HCT116 (cell line): ENCODE results near the gene CDKL5. TPM values are rescaled to one million over a fixed set of nuclear protein-coding genes. Genes with fewer than 3 reads are reported as not detected.

Experiments
- ATAC-seq: fragments of 200-7000 bp; cut with Tn5 transposase; 2 replicates; pipeline ENCODE4 v1.9.1; 2020; ENCODE audit warnings: mild to moderate bottlenecking, moderate library complexity
- BruUV-seq: library from RNA; stranded (reverse); fragments of 400-500 nt; replicated peaks from 2 replicates; lab custom pipeline; 2021; lab: Mats Ljungman, UMichigan
- CTCF ChIA-PET: fragments of 300-600 bp; sonication (Branson Sonifier 250); formaldehyde crosslinking; loops from one replicate; lab custom pipeline; 2021; ENCODE audit warnings: antibody characterized with exemption; lab: Charles Lee
- POLR2A ChIA-PET: fragments of 300-600, 350-600 bp; sonication (Branson Sonifier 250); formaldehyde crosslinking; loops from one replicate; lab custom pipeline; 2021; ENCODE audit warnings: antibody characterized with exemption; lab: Charles Lee
- RAD21 ChIA-PET, 2 experiments: fragments of 300-600 bp; sonication (Branson Sonifier 250); formaldehyde crosslinking; loops; one replicate each; lab custom pipeline; 2023; ENCODE audit warnings: low total read pairs in 2 of 2; ENCODE audit not compliant: uncharacterized antibody in 2 of 2, unreplicated experiment in 2 of 2, low non-redundant PET in 1 of 2; lab: Charles Lee
- DNase-seq: peaks from one replicate; pipeline ENCODE4 v3.0.0-alpha.2; 2010; ENCODE audit warnings: low read depth, low spot score
- H2AFZ ChIP-seq: fragments of 200-600 bp; shearing (Covaris generic), sonication (generic); 2 replicates; pipeline ENCODE4 v1.6.1; 2017; ENCODE audit warnings: low read depth, mixed run types, mixed read lengths, antibody characterized with exemption, low read length; ENCODE audit not compliant: poor library complexity, severe bottlenecking
- H3K27ac ChIP-seq: 2 replicates; pipeline ENCODE4 v1.5.1; 2012; ENCODE audit warnings: low read depth, low read length
- H3K27me3 ChIP-seq: fragments of 200-600 bp; sonication (generic); 2 replicates; pipeline ENCODE4 v1.6.1; 2016; ENCODE audit warnings: mixed run types, low read length, mixed read lengths; ENCODE audit not compliant: insufficient read depth
- H3K36me3 ChIP-seq, 2 experiments: fragments of 200-500 bp in 1 of 2; fragments of 200-600 bp in 1 of 2; sonication (Bioruptor generic) in 1 of 2; sonication (generic) in 1 of 2; 2 replicates each; pipeline versions ENCODE4 v1.5.1 to v1.6.1; 2014 to 2016; ENCODE audit warnings: low read length in 2 of 2, inconsistent platforms in 1 of 2, mixed read lengths in 1 of 2, mixed run types in 1 of 2; ENCODE audit not compliant: insufficient read depth in 2 of 2, control insufficient read depth in 1 of 2
- H3K4me1 ChIP-seq, 2 experiments: fragments of 200-600 bp in 1 of 2; sonication (generic) in 1 of 2; 2 replicates each; pipeline versions ENCODE4 v1.5.1 to v1.6.1; 2012 to 2017; ENCODE audit warnings: low read length in 2 of 2, inconsistent platforms in 1 of 2, mild to moderate bottlenecking in 1 of 2, mixed read lengths in 1 of 2, mixed run types in 1 of 2, moderate library complexity in 1 of 2; ENCODE audit not compliant: insufficient read depth in 2 of 2, control insufficient read depth in 1 of 2
- H3K4me2 ChIP-seq: fragments of 200-600 bp; sonication (generic); 2 replicates; pipeline ENCODE4 v1.6.1; 2017; ENCODE audit warnings: mixed run types, low read length, mixed read lengths
- H3K4me3 ChIP-seq, 2 experiments: fragments of 200-600 bp in 1 of 2; sonication (generic) in 1 of 2; replicated peaks in 1 of 2; 2 replicates each; pipeline ENCODE4 v1.5.1; 2011 to 2016; ENCODE audit warnings: low read length in 2 of 2, control low read depth in 1 of 2, low read depth in 1 of 2, mild to moderate bottlenecking in 1 of 2, mixed read lengths in 1 of 2, mixed run types in 1 of 2
- H3K79me2 ChIP-seq: fragments of 200-600 bp; sonication (generic); 2 replicates; pipeline ENCODE4 v1.6.1; 2017; ENCODE audit warnings: mild to moderate bottlenecking, mixed run types, low read length, moderate library complexity, mixed read lengths; ENCODE audit not compliant: insufficient read depth
- H3K9ac ChIP-seq: fragments of 200-600 bp; sonication (generic); 2 replicates; pipeline ENCODE4 v1.6.1; 2016; ENCODE audit warnings: low read length, mixed read lengths
- H3K9me2 ChIP-seq: fragments of 200-600 bp; sonication (generic), shearing (Covaris generic); 2 replicates; pipeline ENCODE4 v1.6.1; 2017; ENCODE audit warnings: mixed run types, mild to moderate bottlenecking, moderate library complexity; ENCODE audit not compliant: insufficient read depth
- H3K9me3 ChIP-seq, 2 experiments: fragments of 200-500 bp in 1 of 2; fragments of 200-600 bp in 1 of 2; sonication (Bioruptor generic) in 1 of 2; sonication (generic) in 1 of 2; 2 replicates each; pipeline ENCODE4 v1.6.1; 2014 to 2017; ENCODE audit warnings: low read length in 2 of 2, mixed read lengths in 2 of 2, inconsistent platforms in 1 of 2, low read depth in 1 of 2, mild to moderate bottlenecking in 1 of 2, mixed run types in 1 of 2, moderate library complexity in 1 of 2; ENCODE audit not compliant: control insufficient read depth in 1 of 2, insufficient read depth in 1 of 2
- H4K20me1 ChIP-seq: fragments of 200-600 bp; sonication (generic), shearing (Covaris generic); 2 replicates; pipeline ENCODE4 v1.6.1; 2017; ENCODE audit warnings: mixed run types, mild to moderate bottlenecking, moderate library complexity; ENCODE audit not compliant: insufficient read depth
- CEBPB ChIP-seq: IDR thresholded peaks from 2 replicates; pipeline ENCODE4 v1.6.1; 2012; ENCODE audit warnings: low read depth
- CTCF ChIP-seq, 3 experiments: fragments of 200-600 bp in 1 of 3; sonication (generic) in 1 of 3; IDR thresholded peaks in 2 of 3; conservative IDR thresholded peaks in 1 of 3; 2 replicates each; pipeline ENCODE4 v1.5.1; 2012 to 2017; ENCODE audit warnings: low read depth in 2 of 3, low read length in 2 of 3, antibody characterized with exemption in 1 of 3, borderline replicate concordance in 1 of 3, control low read depth in 1 of 3, mild to moderate bottlenecking in 1 of 3, mixed read lengths in 1 of 3, mixed run types in 1 of 3, moderate library complexity in 1 of 3; ENCODE audit not compliant: insufficient read depth in 1 of 3
- EGR1 ChIP-seq: IDR thresholded peaks from 2 replicates; pipeline ENCODE4 v1.6.1; 2012; ENCODE audit warnings: low read depth
- ELF1 ChIP-seq: IDR thresholded peaks from 2 replicates; pipeline ENCODE4 v1.6.1; 2012; ENCODE audit warnings: low read depth, borderline replicate concordance
- EZH2 ChIP-seq: fragments of 200-600 bp; sonication (generic); IDR thresholded peaks from 2 replicates; pipeline ENCODE4 v1.6.1; 2017; ENCODE audit warnings: antibody characterized with exemption, mixed run types
- FOSL1 ChIP-seq: IDR thresholded peaks from 2 replicates; pipeline ENCODE4 v1.6.1; 2012; ENCODE audit warnings: low read depth
- JUND ChIP-seq: IDR thresholded peaks from 2 replicates; pipeline ENCODE4 v1.6.1; 2012
- MAX ChIP-seq: IDR thresholded peaks from 2 replicates; pipeline ENCODE4 v1.6.1; 2012
- POLR2AphosphoS5 ChIP-seq: IDR thresholded peaks from 2 replicates; pipeline ENCODE4 v1.6.1; 2011; ENCODE audit warnings: mild to moderate bottlenecking, low read depth, low read length, moderate library complexity
- SIN3A ChIP-seq: IDR thresholded peaks from 2 replicates; pipeline ENCODE4 v1.6.1; 2012; ENCODE audit warnings: low read depth
- SP1 ChIP-seq: IDR thresholded peaks from 2 replicates; pipeline ENCODE4 v1.6.1; 2012; ENCODE audit warnings: low read depth
- SRF ChIP-seq: IDR thresholded peaks from 2 replicates; pipeline ENCODE4 v1.6.1; 2012; ENCODE audit warnings: low read depth
- YY1 ChIP-seq: IDR thresholded peaks from 2 replicates; pipeline ENCODE4 v1.6.1; 2011; ENCODE audit warnings: low read length, low read depth, moderate library complexity, mild to moderate bottlenecking; ENCODE audit not compliant: insufficient replicate concordance; ENCODE audit errors: extremely low read depth
- intact Hi-C: fragments of 100-400 bp; cut with micrococcal nuclease; formaldehyde crosslinking; loops from 2 replicates; pipeline ENCODE4 v1.10.0; 2022
- total RNA-seq: library from RNA; stranded (reverse); gene quantifications from one replicate; pipeline ENCODE4 v1.2.1, GENCODE V29; 2021; ENCODE audit not compliant: unreplicated experiment

CDKL5 gene
- total RNA-seq, 1 experiment from 2014 or later: 2.5 TPM

GRCh38 chrX:18575744-18576143 lies 150.3 kb downstream of the CDKL5 start:
- no TSS peak for BruUV-seq
- TF ChIP-seq EZH2 (no peak), YY1 (no peak), SRF (no peak), JUND (no peak), MAX (no peak), EGR1 (no peak), FOSL1 (no peak), SP1 (no peak), CTCF (IDR thresholded peaks at IDR 0.05 in 2 of 3, conservative IDR thresholded peaks at IDR 0.05 in 1 of 3; ENCODE audit: borderline replicate concordance in 1 of 3, insufficient read depth in 1 of 3, low read depth in 2 of 3, low read length in 2 of 3) (no peak), ELF1 (no peak), CEBPB (no peak), SIN3A (no peak), POLR2AphosphoS5 (no peak)
- no peak overlapping the region for H2AFZ ChIP-seq
- ATAC-seq: no peak
- no peaks in the 10 kb centered on the region for H3K36me3 ChIP-seq
- H3K9ac ChIP-seq: no peak overlapping the region
- POLR2A ChIA-PET: no interaction called here
- no peak overlapping the region for H3K4me3 ChIP-seq
- no peaks in the 10 kb centered on the region for H3K9me2 ChIP-seq
- peaks cover 2 to 4% of the 10 kb centered on the region in 2 experiments; a peak in 3 of 4 replicates for H3K4me1 ChIP-seq
- no peaks in the 10 kb centered on the region for H3K9me3 ChIP-seq
- CTCF ChIA-PET: no interaction called here
- no peaks in the 10 kb centered on the region for H4K20me1 ChIP-seq
- no peaks in the 10 kb centered on the region for H3K27me3 ChIP-seq
- intact Hi-C loops: no loop called here
- no peaks in the 10 kb centered on the region for H3K79me2 ChIP-seq
- no peak overlapping the region for H3K27ac ChIP-seq
- RAD21 ChIA-PET: no interaction called here
- DNase-seq: no peak
- H3K4me2 ChIP-seq: no peak overlapping the region
